GM12892 (cell line): Measurements from ENCODE around the gene SNX14.
"Not testable (repeated sequence)": the region's sequence is repeated elsewhere in the genome, so short reads cannot be mapped to it uniquely, and the experiment has no call there.

Experiments used
- POLR2AphosphoS5 ChIP-seq: IDR thresholded peaks from 2 replicates; pipeline ENCODE4 v1.6.1; 2011; ENCODE audit warnings: low read depth, low read length, control low read depth
- TAF1 ChIP-seq: IDR thresholded peaks from 2 replicates; pipeline ENCODE4 v1.6.1; 2011; ENCODE audit warnings: low read depth, mild to moderate bottlenecking, control low read depth, low read length, borderline replicate concordance

DNA sequence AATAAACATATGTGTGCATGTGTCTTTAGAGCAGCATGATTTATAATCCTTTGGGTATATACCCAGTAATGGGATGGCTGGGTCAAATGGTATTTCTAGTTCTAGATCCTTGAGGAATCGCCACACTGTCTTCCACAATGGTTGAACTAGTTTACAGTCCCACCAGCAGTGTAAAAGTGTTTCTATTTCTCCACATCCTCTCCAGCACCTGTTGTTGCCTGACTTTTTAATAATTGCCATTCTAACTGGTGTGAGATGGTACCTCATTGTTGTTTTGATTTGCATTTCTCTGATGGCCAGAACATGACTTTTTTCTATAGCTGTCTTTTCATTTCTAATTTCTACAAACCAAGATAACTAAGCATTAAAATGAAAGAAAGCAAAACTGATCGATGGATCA, 29.4 kb downstream of the SNX14 start:
- TF ChIP-seq TAF1, POLR2AphosphoS5: not testable (repeated sequence)
